ENCODE measurements around the gene ATF7.

DNA sequence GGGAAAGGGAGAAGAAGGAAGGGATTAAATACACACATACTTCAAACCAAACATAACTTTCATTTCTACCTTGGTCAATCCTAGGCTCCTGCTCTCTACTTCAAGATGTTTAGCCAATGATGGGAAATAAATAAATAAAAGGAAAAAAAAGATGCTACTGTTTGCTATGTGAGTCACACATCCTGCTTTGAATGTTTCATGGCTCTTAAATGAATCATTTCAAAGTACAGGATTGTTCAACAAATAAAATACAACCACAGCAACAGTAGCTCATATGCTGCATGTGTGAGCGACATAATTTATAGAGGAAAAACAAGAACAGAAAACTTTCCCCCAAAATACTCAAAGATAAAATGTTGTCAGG, 64.6 kb downstream of the ATF7 start:
- TF ChIP-seq POLR2AphosphoS5 (IDR thresholded peaks at IDR 0.05; ENCODE audit: low read depth, low read length): no peak
- no peak for TF ChIP-seq POLR2A (IDR thresholded peaks at IDR 0.05; ENCODE audit: low read depth, low read length)
- no peak for TF ChIP-seq TAF1 (IDR thresholded peaks at IDR 0.05; ENCODE audit: low read depth, low read length)
